ENCODE results near the gene USP17L26.
"Not testable (repeated sequence)": the region's sequence is repeated elsewhere in the genome, so short reads cannot be mapped to it uniquely, and the experiment has no call there.

USP17L26 gene

GRCh38 chr4:9334358-9334757, at the start of gene USP17L26:
TSS of gene USP17L26 (plus strand) at chr4:9334658. CDS start at chr4:9334658, 0 bp downstream.
- not testable (repeated sequence) for DNase-seq (ENCODE audit: low spot score); FAIRE-seq

- DNase-seq (ENCODE audit: low spot score); FAIRE-seq: not testable (repeated sequence)
Measured at GRCh38 chr4:9324191-9324590, 10.3 kb upstream of the USP17L26 start.

GRCh38 chr4:9324865-9325264, 9.6 kb upstream of the USP17L26 start, which contains the start of gene USP17L24:
TSS of gene USP17L24 (plus strand) at chr4:9325165. CDS start at chr4:9325165, 0 bp downstream.
- not testable (repeated sequence) for FAIRE-seq; DNase-seq (ENCODE audit: low spot score)

GRCh38 chr4:9329611-9330010, 4.8 kb upstream of the USP17L26 start, which contains the start of gene USP17L25:
TSS of gene USP17L25 (plus strand) at chr4:9329911. CDS start at chr4:9329911, 0 bp downstream.
- DNase-seq (ENCODE audit: low spot score); FAIRE-seq: not testable (repeated sequence)

- FAIRE-seq; DNase-seq (ENCODE audit: low spot score): not testable (repeated sequence)
Measured at GRCh38 chr4:9339103-9339502, 4.6 kb downstream of the USP17L26 start, which contains the start of gene USP17L5. TSS of gene USP17L5 (plus strand) at chr4:9339403. CDS start at chr4:9339403, 0 bp downstream.

GRCh38 chr4:9343848-9344247, 9.4 kb downstream of the USP17L26 start, which contains the start of gene USP17L27:
TSS of gene USP17L27 (plus strand) at chr4:9344148. CDS start at chr4:9344148, 0 bp downstream.
- DNase-seq (ENCODE audit: low spot score); FAIRE-seq: not testable (repeated sequence)

GRCh38 chr4:9348593-9348992, 14.1 kb downstream of the USP17L26 start, which contains the start of gene USP17L28:
TSS of gene USP17L28 (plus strand) at chr4:9348893. CDS start at chr4:9348893, 0 bp downstream.
- DNase-seq (ENCODE audit: low spot score); FAIRE-seq: not testable (repeated sequence)

GRCh38 chr4:9350866-9351265, 16.4 kb downstream of the USP17L26 start:
- not testable (repeated sequence) for DNase-seq (ENCODE audit: low spot score); FAIRE-seq

GRCh38 chr4:9353338-9353737, 18.9 kb downstream of the USP17L26 start, which contains the start of gene USP17L29:
TSS of gene USP17L29 (plus strand) at chr4:9353638. CDS start at chr4:9353638, 0 bp downstream.
- not testable (repeated sequence) for DNase-seq (ENCODE audit: low spot score)

GRCh38 chr4:9362829-9363228, 28.4 kb downstream of the USP17L26 start, which contains the start of gene USP17L30:
TSS of gene USP17L30 (plus strand) at chr4:9363129. CDS start at chr4:9363129, 0 bp downstream.
- not testable (repeated sequence) for FAIRE-seq; DNase-seq (ENCODE audit: low spot score)

More at GRCh38 chr4:9353338-9353737, 18.9 kb downstream of the USP17L26 start, which contains the start of gene USP17L29:
- FAIRE-seq = not testable (repeated sequence)

GRCh38 chr4:9379881-9380280, 45.4 kb downstream of the USP17L26 start:
- FAIRE-seq; DNase-seq (ENCODE audit: low spot score): not testable (repeated sequence)

GRCh38 chr4:9381012-9381534, 46.6 kb downstream of the USP17L26 start:
- FAIRE-seq = not testable (repeated sequence)
- DNase-seq (ENCODE audit: low spot score) = peak; percentile 27

GRCh38 chr4:9384126-9384525, 49.7 kb downstream of the USP17L26 start:
- no peak for FAIRE-seq

More at GRCh38 chr4:9384126-9384525, 49.7 kb downstream of the USP17L26 start:
- DNase-seq (ENCODE audit: low spot score) = no peak
